Amniotic epithelial cell (primary cell): ENCODE measurements around the gene SLC35F3.
A peak's percentile ranks its signal among the peaks of the same experiment; 100 is the strongest.
"Not testable (repeated sequence)": the region's sequence is repeated elsewhere in the genome, so short reads cannot be mapped to it uniquely, and the experiment has no call there.

Source experiments
- DNase-seq: peaks from one replicate; pipeline ENCODE4 v3.0.0-alpha.2; 2010; ENCODE audit warnings: low read depth

The SLC35F3 gene

DNA sequence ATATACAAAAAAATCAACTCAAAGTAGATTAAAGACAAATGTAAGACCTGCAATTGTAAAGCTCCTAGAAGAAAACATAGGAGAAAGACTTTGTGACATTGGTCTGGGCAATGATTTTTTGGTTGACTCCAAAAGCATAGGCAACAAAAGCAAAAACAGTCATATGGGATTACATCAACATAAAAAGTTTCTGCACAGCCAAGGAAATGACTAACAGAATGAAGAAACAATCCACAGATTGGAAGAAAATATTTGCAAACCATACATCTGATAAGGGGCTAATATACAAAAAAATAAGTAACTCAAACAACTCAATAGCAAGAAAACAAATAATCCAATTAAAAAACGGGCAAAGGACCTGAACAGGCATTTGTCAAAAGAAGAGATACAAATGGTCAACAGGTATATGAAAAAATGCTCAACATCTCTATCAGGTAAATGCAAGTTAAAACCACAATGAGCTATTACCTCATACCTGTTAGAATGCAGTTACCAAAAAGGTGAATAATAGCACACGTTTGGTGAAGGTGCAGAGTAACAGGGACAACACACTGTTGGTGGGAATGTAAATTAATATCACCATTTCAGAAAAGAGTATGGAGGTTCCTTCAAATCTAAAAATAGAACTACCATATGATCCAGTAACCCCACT is 295.1 kb downstream of the SLC35F3 start:
- peak; percentile 29 for DNase-seq

DNA sequence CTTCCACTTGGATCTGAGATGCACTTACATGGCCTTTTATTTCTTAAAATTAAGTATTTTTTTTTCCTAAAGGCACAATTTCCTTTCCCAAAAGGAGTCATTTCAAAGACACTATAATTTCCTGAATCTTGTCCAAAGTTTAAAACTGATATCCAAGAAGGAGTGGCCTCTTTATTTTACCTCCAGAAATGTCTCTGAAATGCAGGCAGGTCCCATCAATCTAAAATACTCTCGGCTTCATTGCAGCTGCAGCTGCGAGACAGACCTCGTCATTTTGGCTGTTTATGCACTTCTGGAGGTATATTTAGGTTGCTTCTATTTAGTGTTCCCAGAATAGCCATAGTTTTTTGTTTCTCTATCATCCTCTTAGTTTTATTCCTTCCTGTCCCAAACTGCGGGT is 296.1 kb downstream of the SLC35F3 start:
- DNase-seq, result no peak

DNA sequence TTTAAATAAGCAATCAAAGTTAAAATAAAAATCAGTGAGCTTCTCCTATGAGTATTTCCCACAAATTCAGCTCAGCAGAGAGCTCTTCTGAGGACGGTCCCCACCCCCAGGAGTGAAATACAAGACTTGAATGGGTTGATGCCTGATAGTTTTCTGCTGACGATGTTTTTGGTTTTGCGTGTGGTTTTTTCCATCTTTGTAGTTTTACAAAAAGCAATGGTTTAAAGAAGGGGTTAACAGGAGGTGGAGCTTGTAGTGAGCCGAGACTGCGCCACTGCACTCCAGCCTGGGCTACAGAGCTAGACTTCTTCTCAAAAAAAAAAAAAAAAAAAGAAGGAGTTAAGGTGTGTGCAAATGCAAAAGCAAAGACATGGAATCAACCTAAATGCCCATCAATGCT is 297.1 kb downstream of the SLC35F3 start:
- DNase-seq, result no peak

DNA sequence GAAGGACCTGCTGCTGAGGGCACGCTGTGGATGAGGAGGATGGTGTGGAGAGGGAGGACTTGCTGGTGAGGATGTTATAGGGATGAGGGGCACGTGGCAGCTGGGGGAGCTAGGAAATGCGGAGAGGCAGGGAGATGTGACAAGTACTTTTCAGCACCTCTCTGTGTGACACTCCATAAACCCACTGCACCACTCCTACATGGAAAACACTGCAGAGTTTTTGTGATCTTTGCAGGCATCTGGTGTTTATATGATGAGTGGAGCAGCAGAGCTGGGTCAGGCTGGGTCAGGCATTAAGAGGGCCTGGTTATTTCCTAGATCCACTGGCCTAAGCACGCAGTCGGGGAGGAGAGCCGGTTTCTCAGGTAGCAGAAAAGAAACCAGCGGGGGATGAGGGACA is 301.5 kb downstream of the SLC35F3 start:
- no peak for DNase-seq

DNA sequence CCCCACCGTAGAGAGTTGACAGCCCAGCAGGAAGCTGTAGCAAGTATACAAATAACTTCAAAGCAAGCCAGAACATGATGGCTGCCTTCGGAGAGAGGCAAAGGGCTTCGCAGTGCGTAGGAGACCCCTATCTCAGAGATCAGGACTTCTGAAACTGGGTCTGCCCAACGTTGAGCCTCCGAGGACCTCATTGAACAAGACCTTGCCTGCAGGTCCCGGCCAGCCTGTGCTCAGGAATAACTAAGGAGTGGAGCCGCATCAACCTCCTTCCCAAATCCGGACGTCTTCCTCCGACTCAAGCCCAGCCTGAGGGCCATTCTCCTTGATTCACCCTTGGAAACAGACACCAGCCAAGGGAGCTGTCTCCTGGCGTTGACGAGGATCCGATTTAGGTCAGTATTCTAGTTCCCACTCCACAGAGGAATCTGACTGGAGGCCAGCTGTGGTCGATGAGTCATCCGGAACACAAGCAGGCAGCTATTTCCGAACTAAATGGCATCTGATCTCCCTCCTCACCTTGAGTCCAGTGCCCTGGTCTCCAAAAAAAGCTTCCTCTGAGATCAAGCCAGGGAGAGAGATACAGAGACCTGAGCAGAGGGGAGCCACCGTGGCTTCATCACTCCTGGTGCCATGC is 302.3 kb downstream of the SLC35F3 start:
- DNase-seq, result peak; percentile 84

DNA sequence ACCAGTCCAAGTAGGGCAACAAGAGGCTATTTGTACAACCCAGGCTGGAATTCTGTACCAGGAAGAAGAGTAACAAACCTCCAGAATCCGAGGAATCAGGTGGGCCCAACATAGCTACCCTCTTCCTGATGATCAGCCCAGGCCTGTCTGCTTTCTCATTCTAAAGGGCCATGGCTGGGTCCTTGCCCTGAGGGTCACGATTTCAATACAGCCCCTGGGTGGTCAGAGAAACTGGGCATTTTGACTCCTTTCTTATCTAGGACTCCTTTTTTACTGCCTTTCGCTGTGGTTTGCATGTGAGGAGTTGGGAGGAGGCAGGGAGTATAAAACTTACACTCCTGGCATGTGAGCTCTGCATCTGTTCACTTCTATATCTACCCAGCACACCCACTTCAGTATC is 303.9 kb downstream of the SLC35F3 start:
- no peak for DNase-seq

DNA sequence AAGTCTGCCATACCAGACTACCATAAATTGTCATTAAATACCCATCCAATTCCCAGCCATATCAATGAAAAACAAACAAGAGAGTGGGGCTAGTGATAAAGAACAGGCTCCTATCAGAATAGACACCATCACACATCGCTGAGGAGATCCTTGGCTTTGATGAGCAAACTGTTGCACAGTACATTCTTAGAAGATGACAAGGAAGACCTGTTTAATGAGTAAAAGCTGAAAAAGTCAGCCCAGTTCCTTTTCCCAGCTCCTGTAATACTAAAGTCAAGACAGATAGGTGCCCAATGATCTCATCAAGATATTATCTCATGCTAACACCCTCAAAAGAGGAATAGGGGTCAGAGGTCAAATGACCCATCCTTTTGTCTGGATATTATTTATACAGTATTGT is 304.3 kb downstream of the SLC35F3 start:
- peak; percentile 52 for DNase-seq

DNA sequence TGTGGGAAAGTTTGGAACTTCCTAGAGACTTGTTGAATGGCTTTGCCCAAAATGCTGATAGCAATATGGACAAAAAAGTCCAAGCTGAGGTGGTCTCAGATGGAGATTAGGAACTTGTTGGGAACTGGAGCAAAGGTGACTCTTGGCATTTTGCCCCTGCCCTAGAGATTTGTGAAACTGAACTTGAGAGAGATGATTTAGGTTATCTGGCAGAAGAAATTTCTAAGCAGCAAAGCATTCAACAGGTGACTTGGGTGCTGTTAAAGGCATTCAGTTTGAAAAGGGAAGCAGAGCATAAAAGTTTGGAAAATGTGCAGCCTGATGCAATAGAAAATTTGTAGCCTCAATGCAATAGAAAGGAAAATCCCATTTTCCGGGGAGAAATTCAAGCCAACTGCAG is 306.0 kb downstream of the SLC35F3 start:
- not testable (repeated sequence) for DNase-seq

DNA sequence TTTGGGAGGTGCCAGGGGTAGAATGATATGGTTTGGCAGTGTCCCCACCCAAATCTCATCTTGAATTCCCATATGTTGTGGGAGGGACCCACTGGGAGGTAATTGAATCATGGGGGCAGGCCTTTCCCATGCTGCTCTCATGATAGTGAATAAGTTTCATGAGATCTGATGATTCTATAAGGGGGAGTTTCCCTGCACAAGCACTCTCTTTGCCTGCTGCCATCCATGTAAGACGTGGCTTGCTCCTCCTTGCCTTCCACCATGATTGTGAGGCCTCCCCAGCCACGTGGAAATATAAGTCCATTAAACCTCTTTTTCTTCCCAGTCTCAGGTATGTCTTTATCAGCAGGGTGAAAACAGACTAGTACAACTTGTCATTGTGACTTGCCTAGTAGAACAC is 307.4 kb downstream of the SLC35F3 start:
- not testable (repeated sequence) for DNase-seq

DNA sequence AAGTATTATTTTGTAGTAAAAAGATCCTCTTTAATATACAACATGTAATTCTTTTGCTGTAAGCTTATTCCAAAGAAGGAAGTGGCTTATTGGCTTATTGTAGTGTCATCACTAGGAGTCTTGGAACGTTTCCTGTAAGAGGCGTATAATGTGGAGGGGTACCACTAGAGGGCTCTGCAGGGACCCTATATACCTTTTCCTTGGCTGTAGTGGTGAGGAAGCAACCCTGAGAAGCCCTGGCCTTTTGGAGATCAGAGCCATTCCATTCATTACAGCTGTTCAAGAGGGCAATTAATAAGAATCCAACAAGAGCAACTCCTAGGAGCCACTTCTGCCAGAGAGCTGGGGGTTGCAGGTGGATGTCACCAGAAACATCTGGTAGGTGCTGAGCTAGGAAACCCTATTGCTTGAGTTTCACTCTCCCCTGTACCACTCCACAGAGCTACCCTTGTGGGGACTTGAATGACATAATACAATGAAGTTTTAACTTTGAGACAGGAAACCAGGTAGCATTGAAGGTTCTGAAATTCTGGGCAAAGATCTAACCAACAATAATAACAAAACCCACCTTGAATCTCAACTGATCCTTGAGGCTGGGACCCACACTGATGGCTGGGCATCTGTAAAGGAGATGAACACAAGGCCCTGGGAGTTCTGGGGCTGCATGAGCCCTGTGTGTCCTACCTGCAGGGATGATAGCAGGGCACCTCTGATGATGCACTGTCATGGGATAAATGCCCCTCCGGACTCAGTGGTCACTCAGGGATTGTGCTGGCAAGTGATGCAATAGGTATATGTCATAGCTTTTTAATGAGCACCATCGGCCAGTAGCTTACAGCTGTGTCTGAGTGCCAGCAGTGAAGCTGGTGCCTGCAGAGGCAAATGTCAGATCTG is 308.5 kb downstream of the SLC35F3 start:
- DNase-seq, result peak; percentile 35

DNA sequence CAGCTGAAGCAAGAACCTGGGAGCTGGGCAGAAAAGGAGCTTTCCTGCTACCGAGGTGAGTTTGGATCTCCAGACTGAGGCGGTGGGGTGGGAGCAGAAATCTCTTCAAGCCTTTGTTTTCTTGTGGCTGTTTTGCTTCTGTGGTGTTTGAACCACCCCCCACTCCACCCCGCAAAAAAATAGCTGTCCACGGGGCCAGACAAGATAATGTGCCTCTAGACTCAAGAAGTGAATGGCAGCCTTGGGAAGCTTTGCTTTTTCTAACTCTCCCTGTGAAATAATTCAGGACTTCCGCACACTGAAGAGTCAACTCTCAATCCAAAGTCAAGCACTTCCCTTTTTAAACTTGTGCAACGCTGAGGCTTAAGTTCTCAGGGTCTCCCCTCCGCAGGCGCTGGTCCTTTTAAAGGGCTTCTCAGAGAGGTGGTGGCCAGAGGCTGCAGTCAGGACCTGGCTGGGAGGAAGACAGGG is 309.2 kb downstream of the SLC35F3 start:
- DNase-seq, result no peak

DNA sequence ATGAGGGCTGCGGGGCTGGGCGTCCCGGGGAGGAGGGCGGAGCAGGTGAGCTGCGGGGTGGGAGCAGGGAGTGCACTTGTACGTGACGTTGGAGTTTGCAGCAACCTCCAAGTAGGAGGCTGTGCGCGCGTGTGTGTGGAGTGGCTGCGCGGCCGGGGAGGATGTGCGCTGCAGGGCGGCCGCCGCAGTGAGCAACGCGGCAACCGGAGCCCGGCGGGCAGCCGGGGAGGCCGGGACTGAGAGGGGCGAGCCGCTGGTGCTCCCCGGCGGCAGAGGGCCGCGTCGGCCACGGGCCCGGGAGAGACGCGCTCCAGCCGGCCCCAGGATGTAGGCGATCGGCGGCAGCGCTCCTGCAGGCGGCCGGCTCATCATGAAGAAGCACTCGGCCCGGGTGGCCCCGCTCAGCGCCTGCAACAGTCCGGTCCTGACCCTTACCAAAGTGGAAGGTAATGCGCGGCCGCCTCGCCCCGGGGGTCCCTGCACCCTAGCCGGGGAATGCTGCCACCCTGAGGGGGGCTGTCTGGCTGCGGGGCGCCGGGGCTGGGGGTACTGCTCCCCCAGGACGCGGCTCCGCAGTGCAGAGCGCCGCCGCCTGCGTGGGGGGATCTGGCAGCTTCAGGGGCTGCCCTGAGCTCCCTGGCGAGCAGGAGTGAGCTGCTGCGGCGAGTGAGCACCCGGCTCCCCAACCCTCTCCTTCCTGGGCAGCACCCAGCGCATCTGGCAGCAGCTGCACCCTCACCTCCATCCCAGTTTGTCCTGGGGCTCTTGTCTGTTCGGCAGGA is 309.8 kb downstream of the SLC35F3 start:
- peak; percentile 18 for DNase-seq

DNA sequence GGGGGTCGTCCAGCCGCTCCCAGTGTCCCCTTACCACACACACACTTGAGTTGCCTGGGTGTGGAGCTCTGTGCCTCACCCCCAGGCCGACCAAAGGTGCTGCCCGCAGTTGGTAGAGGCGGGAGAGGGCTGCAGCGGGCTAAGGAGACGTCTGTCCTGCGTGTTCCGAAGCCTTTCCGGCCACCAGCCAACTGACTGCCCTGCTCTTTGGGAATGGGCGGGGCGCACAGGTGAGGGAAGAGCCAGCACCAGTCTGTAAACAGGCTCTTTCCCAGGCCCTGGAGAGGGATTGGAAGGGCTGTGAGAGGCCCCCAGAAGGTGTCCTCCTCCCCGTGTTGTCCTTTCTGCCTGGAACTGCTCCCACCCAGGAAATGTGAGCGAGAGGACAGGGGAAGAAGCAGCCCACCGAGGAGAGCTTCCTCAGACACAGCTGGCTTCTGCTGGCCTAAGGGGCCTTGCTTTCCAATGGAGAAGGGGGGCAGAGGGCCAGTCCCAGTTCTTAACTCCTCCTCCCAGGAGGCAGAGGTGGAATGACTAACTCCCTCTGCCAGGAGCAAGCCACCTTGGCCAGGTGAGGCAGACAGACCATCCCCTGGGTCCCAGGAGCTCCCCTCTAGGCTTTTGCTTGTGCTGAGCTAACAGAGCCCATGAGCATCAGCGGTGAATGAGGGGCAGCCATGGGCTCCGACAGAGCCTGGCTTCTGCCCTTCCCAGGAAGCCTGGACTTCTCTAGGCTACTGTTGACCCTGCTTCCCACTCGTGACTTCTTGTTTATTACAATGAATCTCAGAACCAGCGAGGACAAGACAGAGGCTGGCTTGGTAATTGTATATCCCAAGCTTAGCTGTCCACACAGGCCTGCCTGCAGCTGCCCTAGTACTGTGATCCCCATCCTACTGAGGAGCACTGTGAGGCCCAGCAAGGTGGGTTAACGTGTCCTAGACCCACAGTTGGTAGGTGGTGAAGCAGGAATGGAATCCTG is 310.7 kb downstream of the SLC35F3 start:
- DNase-seq, result no peak

DNA sequence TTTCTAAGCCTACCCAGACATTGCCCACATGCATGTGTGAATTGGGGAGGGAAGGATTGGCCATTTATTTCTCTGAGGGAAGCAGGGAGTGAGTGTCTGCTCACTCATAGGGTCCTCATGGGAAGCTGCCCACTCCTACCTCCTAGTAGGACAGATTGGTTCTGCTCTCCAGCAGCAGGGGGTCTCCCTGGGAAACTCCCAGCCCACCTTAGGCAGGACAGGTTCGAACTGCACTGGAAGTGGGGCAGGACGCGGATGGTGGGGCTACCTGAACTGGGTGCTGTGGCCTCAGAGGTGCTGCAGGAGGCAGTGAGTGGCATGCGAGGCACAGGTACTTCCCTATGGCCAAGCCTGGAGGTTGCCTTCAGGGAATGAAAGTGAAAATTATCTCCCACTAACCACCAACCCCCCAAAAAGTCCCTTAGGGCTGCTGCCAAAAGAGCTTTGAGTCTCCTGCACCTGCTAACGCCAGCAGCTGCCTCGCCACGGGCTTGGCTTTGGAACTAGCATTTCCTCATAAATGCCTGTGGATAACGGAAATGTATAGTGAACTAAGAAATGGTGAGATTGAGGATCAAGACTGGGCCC is 311.7 kb downstream of the SLC35F3 start:
- no peak for DNase-seq

DNA sequence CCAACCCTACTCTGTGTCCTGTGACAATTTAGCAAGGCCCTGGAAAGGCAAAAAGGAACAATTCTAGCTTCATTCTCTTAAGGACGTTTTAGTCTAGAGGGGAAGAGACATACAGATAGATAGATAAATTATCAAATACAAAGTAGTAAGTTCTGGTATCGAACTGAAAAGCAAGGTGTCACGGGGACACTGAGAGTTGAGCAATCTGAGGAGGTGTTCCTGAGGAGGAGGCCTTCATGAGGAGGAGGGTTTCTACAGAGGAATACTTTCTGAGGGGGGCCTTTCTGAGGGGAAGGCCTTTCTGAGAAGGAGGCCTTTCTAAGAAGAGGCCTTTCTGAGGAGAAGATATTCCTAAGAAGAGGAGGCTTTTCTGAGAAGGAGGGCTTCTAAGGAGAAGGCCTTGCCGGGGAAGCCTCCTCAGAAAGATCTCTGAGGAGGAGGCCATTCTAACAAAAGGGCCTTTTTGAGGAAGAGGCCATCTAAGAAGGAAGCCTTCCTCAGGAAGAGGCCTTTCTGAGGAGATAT is 312.9 kb downstream of the SLC35F3 start:
- DNase-seq, result no peak

DNA sequence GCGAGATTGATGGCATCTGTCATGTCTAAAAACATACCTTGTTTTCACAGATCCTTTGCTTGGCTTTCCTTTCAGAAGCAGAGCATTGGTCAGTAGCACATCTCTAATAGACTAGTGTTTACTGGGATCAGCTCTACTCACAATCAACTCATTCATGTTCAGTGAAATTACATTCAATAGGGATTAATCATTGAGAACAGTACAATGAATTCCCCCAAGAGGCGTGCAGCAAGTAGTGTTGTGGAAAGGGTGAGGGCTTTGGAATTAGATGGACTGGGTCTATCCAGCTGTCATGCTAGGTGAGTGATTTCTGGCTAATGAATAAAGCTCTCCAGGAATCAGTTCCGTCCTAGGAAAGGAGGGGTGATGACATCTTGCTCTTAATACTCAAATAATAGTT is 313.6 kb downstream of the SLC35F3 start:
- no peak for DNase-seq

DNA sequence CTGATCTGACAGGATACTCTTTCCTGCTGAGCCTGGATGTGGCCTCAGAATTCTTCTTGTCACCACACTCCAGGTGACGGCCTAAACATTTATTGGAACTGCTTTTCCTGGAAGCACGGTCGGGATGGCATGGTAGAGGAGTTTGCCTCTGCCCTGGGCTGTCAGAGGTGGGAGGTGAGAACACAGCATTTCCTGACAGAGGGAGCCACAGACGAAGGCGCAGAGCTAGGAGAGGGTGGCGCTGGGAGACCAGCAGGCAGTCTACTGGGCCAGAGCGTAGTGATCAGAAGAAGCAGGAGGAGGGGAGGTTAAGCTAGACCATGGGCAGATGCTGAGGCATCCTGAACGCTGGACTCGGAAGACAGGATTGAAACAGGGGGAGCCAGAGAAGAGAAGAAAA is 315.2 kb downstream of the SLC35F3 start:
- no peak for DNase-seq

DNA sequence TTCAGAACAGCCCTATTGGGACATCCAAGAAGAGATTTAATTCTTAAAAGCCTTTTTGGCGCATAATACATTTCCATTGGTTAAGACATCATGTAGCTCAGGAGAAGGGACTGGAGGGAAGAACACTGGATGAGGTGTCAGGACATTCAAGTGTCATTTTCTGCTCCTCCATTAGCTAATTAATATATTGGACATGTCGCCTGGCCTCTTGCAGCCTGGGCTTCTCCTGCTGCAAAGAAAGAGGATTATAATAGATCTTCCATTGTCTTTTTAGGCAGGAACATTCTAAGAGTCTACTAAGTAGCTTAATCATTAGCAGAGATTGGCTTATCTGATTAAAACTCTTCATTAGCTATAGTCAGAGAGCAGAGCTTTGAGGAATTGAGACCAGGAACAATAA is 317.1 kb downstream of the SLC35F3 start:
- no peak for DNase-seq

DNA sequence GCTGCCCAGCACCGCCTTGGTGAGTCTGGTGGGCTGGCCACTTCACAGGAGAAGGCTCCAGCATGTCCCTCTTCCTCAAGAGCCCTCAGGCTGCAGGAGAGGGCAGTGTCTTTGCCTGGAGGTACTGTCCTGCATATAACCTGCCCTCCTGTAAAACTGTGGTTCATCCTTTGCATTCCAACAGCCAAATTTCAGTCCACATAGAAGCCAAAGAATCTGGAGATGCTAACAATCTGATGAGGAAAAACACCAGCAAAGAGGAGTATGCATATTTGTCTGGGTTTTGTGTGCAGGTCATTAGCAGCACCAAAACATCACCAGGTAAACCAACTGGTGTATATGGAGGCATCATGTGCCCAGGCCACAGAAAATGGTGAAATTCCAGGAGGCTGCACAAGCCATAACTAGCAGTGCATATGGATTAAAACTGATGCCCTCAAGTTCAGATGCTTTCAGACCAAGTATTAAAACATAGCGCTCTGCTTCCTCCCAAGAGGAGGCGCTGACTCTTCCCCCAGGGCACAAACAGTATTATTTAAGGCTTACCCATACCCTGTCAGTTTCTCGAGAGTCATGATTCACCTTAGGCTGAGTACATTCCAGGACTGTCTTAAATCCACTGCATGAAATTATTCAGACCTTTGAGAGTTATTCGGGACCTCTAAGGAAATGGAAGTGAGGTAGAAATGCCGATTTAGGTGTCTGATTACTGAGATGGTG is 318.2 kb downstream of the SLC35F3 start:
- DNase-seq, result peak; percentile 3
